ENCODE results near the gene FMNL1.

- TF ChIP-seq CTCF (optimal IDR thresholded peaks at IDR 0.05 in 1 of 3, IDR thresholded peaks at IDR 0.05 in 1 of 3, conservative IDR thresholded peaks at IDR 0.05 in 1 of 3; ENCODE audit: extremely low read depth in 1 of 3, insufficient read depth in 2 of 3, low read length in 3 of 3): no peak
- no peak for TF ChIP-seq EZH2 (IDR thresholded peaks at IDR 0.05; ENCODE audit: low read length)
Observed at GRCh38 chr17:45246338-45246737, 24.7 kb downstream of the FMNL1 start.
